H1 (cell line): Measurements from ENCODE around the gene NAA25. TPM values are rescaled to one million over a fixed set of nuclear protein-coding genes. Genes with fewer than 3 reads are reported as not detected.

Experiments
- CTCF ChIA-PET: fragments of 300-600 bp; sonication (Branson Sonifier 250); formaldehyde crosslinking; loops from one replicate; lab custom pipeline; 2021; ENCODE audit not compliant: partially characterized antibody; lab: Charles Lee
- POLR2A ChIA-PET: fragments of 300-600 bp; sonication (Branson Sonifier 250); formaldehyde crosslinking; loops from one replicate; lab custom pipeline; 2021; ENCODE audit warnings: inconsistent platforms; ENCODE audit not compliant: partially characterized antibody; lab: Charles Lee
- DNase-seq, 2 experiments: peaks; one replicate each; pipeline versions ENCODE4 v3.0.0 to v3.0.0-alpha.2; 2010 to 2022; ENCODE audit warnings: low spot score in 2 of 2, low read depth in 1 of 2, mixed read lengths in 1 of 2
- FAIRE-seq: peaks from 2 replicates; lab custom pipeline; 2011; peaks lifted over from hg19 to GRCh38; lab: Jason Lieb, UNC
- H2AFZ ChIP-seq: 2 replicates; pipeline ENCODE4 v1.8.1; 2012; ENCODE audit warnings: low read length, inconsistent platforms
- H2AK5ac ChIP-seq: 2 replicates; pipeline ENCODE4 v1.6.1; 2013; ENCODE audit warnings: low read depth, low read length
- H2BK120ac ChIP-seq: replicated peaks from 2 replicates; pipeline ENCODE3; 2013; ENCODE audit warnings: low read depth, low read length, inconsistent platforms
- H2BK12ac ChIP-seq: 2 replicates; pipeline ENCODE4 v1.6.1; 2013; ENCODE audit warnings: low read depth, low read length
- H2BK15ac ChIP-seq: 2 replicates; pipeline ENCODE4 v1.6.1; 2013; ENCODE audit warnings: low read length
- H2BK20ac ChIP-seq: 2 replicates; pipeline ENCODE4 v1.6.1; 2013; ENCODE audit warnings: low read length
- H2BK5ac ChIP-seq: 2 replicates; pipeline ENCODE4 v1.6.1; 2013; ENCODE audit warnings: low read depth, low read length
- H3K14ac ChIP-seq: 2 replicates; pipeline ENCODE4 v1.6.1; 2013; ENCODE audit warnings: inconsistent platforms; ENCODE audit not compliant: insufficient read length
- H3K18ac ChIP-seq: 2 replicates; pipeline ENCODE4 v1.6.1; 2013; ENCODE audit warnings: low read length; ENCODE audit errors: extremely low read depth
- H3K23ac ChIP-seq: 2 replicates; pipeline ENCODE4 v1.6.1; 2013; ENCODE audit warnings: inconsistent platforms; ENCODE audit not compliant: insufficient read length
- H3K23me2 ChIP-seq: 2 replicates; pipeline ENCODE4 v1.6.1; 2013; ENCODE audit warnings: low read depth, low read length
- H3K27ac ChIP-seq: 2 replicates; pipeline ENCODE4 v1.6.1; 2011; ENCODE audit warnings: low read depth, low read length, inconsistent platforms
- H3K27me3 ChIP-seq, 4 experiments: replicated peaks in 1 of 4; 1 replicate in 1 of 4; 2 replicates in 3 of 4; pipeline versions ENCODE4 v1.6.1 to v1.8.1; 2011 to 2013; ENCODE audit warnings: low read length in 3 of 4, mild to moderate bottlenecking in 3 of 4, inconsistent platforms in 2 of 4, mixed read lengths in 2 of 4, moderate library complexity in 1 of 4; ENCODE audit not compliant: control insufficient read depth in 3 of 4, insufficient read depth in 3 of 4; ENCODE audit errors: extremely low read depth in 1 of 4
- H3K36me3 ChIP-seq, 4 experiments: 2 replicates each; pipeline versions ENCODE4 v1.6.1 to v1.8.1; 2011 to 2013; ENCODE audit warnings: mild to moderate bottlenecking in 4 of 4, low read length in 3 of 4, moderate library complexity in 2 of 4, control low read depth in 1 of 4, inconsistent platforms in 1 of 4; ENCODE audit not compliant: insufficient read depth in 4 of 4, control insufficient read depth in 2 of 4
- H3K4ac ChIP-seq: replicated peaks from 2 replicates; pipeline ENCODE3; 2013; ENCODE audit warnings: low read length, low read depth, mixed read lengths, inconsistent platforms; ENCODE audit not compliant: insufficient read length
- H3K4me1 ChIP-seq, 4 experiments: replicated peaks in 1 of 4; 1 replicate in 1 of 4; 2 replicates in 3 of 4; pipeline versions ENCODE4 v1.6.1 to v1.8.1; 2011 to 2013; ENCODE audit warnings: low read length in 3 of 4, inconsistent platforms in 2 of 4, mixed read lengths in 1 of 4; ENCODE audit not compliant: insufficient read depth in 4 of 4, control insufficient read depth in 3 of 4
- H3K4me2 ChIP-seq, 2 experiments: 2 replicates each; pipeline versions ENCODE4 v1.6.1 to v1.8.1; 2011 to 2013; ENCODE audit warnings: low read depth in 2 of 2, low read length in 2 of 2, control low read depth in 1 of 2, inconsistent platforms in 1 of 2, mild to moderate bottlenecking in 1 of 2; ENCODE audit not compliant: insufficient read depth in 1 of 2
- H3K4me3 ChIP-seq, 4 experiments: fragments of 200-600, 300-600 bp in 1 of 4; sonication (generic), shearing (Covaris generic), sonication (Bioruptor Twin) in 1 of 4; 2 replicates each; pipeline versions ENCODE4 v1.5.1 to v1.8.1; 2011 to 2016; ENCODE audit warnings: low read length in 4 of 4, low read depth in 3 of 4, control low read depth in 2 of 4, inconsistent platforms in 2 of 4, mild to moderate bottlenecking in 2 of 4, mixed read lengths in 1 of 4, moderate library complexity in 1 of 4; ENCODE audit not compliant: insufficient read depth in 2 of 4; ENCODE audit errors: extremely low read depth in 1 of 4
- H3K56ac ChIP-seq: replicated peaks from 2 replicates; pipeline ENCODE3; 2013; ENCODE audit warnings: low read depth, mild to moderate bottlenecking, mixed read lengths, low read length, inconsistent platforms; ENCODE audit not compliant: insufficient read length
- H3K79me1 ChIP-seq: 2 replicates; pipeline ENCODE4 v1.6.1; 2013; ENCODE audit warnings: low read depth, low read length, control low read depth
- H3K79me2 ChIP-seq, 2 experiments: 2 replicates each; pipeline versions ENCODE4 v1.6.1 to v1.8.1; 2012 to 2013; ENCODE audit warnings: low read length in 2 of 2, mild to moderate bottlenecking in 2 of 2, inconsistent platforms in 1 of 2; ENCODE audit not compliant: insufficient read depth in 2 of 2, control insufficient read depth in 1 of 2
- H3K9ac ChIP-seq, 4 experiments: replicated peaks in 1 of 4; 1 replicate in 1 of 4; 2 replicates in 3 of 4; pipeline versions ENCODE4 v1.6.1 to v1.8.1; 2011 to 2013; ENCODE audit warnings: low read depth in 3 of 4, low read length in 3 of 4, control low read depth in 2 of 4, mild to moderate bottlenecking in 2 of 4, moderate library complexity in 2 of 4, inconsistent platforms in 1 of 4; ENCODE audit errors: extremely low read depth in 1 of 4
- H3K9me3 ChIP-seq, 2 experiments: 2 replicates each; pipeline versions ENCODE4 v1.6.1 to v1.8.1; 2012 to 2013; ENCODE audit warnings: mild to moderate bottlenecking in 2 of 2, moderate library complexity in 2 of 2, control low read depth in 1 of 2, inconsistent platforms in 1 of 2, low read depth in 1 of 2, low read length in 1 of 2, mixed read lengths in 1 of 2; ENCODE audit not compliant: insufficient read depth in 2 of 2
- H4K20me1 ChIP-seq, 2 experiments: replicated peaks in 1 of 2; 2 replicates each; pipeline versions ENCODE3 to v1.8.1; 2011 to 2013; ENCODE audit warnings: inconsistent platforms in 2 of 2, low read length in 2 of 2, mild to moderate bottlenecking in 1 of 2; ENCODE audit not compliant: insufficient read depth in 2 of 2, control insufficient read depth in 1 of 2
- H4K5ac ChIP-seq: 2 replicates; pipeline ENCODE4 v1.6.1; 2013; ENCODE audit warnings: low read length, low read depth, mixed read lengths, inconsistent platforms; ENCODE audit not compliant: insufficient read length
- H4K8ac ChIP-seq: 2 replicates; pipeline ENCODE4 v1.8.0; 2013; ENCODE audit warnings: mild to moderate bottlenecking, moderate library complexity, low read length, inconsistent platforms; ENCODE audit not compliant: insufficient read depth; ENCODE audit errors: extremely low read depth
- H4K91ac ChIP-seq: replicated peaks from 2 replicates; pipeline ENCODE3; 2013; ENCODE audit warnings: low read length, mixed read lengths, inconsistent platforms; ENCODE audit not compliant: insufficient read length
- CBX5 ChIP-seq: fragments of 300-800, 300-1000 bp; sonication (generic); IDR thresholded peaks from 2 replicates; pipeline ENCODE4 v1.7.1; 2016; ENCODE audit warnings: antibody characterized with exemption, low read length, low read depth
- CTBP2 ChIP-seq: IDR thresholded peaks from 2 replicates; pipeline ENCODE4 v1.7.0; 2011; ENCODE audit warnings: borderline replicate concordance, mild to moderate bottlenecking, moderate library complexity, mixed read lengths, low read length; ENCODE audit not compliant: insufficient read depth, insufficient read length
- E2F6 ChIP-seq: IDR thresholded peaks from 2 replicates; pipeline ENCODE4 v1.6.1; 2012; ENCODE audit warnings: inconsistent platforms
- FOSL1 ChIP-seq: IDR thresholded peaks from 2 replicates; pipeline ENCODE4 v1.6.1; 2011; ENCODE audit warnings: mild to moderate bottlenecking, low read depth, low read length, moderate library complexity; ENCODE audit not compliant: insufficient read depth
- SIX5 ChIP-seq: IDR thresholded peaks from 2 replicates; pipeline ENCODE4 v1.6.1; 2011; ENCODE audit warnings: mild to moderate bottlenecking, low read depth, low read length
- TAF1 ChIP-seq: IDR thresholded peaks from 2 replicates; pipeline ENCODE4 v1.6.1; 2011; ENCODE audit warnings: mild to moderate bottlenecking, low read depth, low read length
- TEAD4 ChIP-seq: IDR thresholded peaks from 2 replicates; pipeline ENCODE4 v1.6.1; 2012; ENCODE audit warnings: low read depth, low read length, inconsistent platforms, mixed read lengths
- WGBS, 2 experiments: shearing (Covaris generic) in 1 of 2; methylation state at CpG; one replicate each; pipeline versions ENCODE4 v1.1.6 to v1.1.7; 2013 to 2015; ENCODE audit warnings: low lambda C conversion rate in 2 of 2, mixed read lengths in 2 of 2, inconsistent platforms in 1 of 2, low coverage in 1 of 2, missing lambda C conversion rate in 1 of 2; ENCODE audit not compliant: insufficient replicate concordance in 2 of 2, insufficient coverage in 1 of 2, insufficient read length in 1 of 2; ENCODE audit errors: extremely low coverage in 1 of 2, missing lambda C conversion rate in 1 of 2; 5-methylcytosine and 5-hydroxymethylcytosine counted together
- polyA plus RNA-seq, 7 experiments: library from polyadenylated mRNA; depleted of rRNA in 3 of 7; stranded (reverse) in 5 of 7; unstranded in 2 of 7; fragments of >200 nt in 5 of 7; fragments of 200-250 nt in 2 of 7; gene quantifications; 1 replicate in 5 of 7; 2 replicates in 1 of 7; 4 replicates in 1 of 7; pipeline versions ENCODE4 v1.2.1 to v1.2.3, GENCODE V29; 2011 to 2013; ENCODE audit warnings: missing spikeins in 2 of 7, mixed read lengths in 2 of 7
- total RNA-seq: library from RNA; stranded (reverse); fragmentation: NEBNext Ultra II Directional; extraction: Animal tissue kit (Norgen Biotek cat#: 25700); gene quantifications from 2 replicates; pipeline ENCODE4 v1.2.1, GENCODE V29; 2021

Gene NAA25
- total and polyA plus RNA-seq, 2 of the 8 experiments (the other 6 are each of a cell fraction or from before 2014, with no cell fraction given) = 10.8 to 60.3 TPM

GRCh38 chr12:111995782-111996480, 112.7 kb downstream of the NAA25 start:
- CTCF ChIA-PET = no interaction called here
- H3K23ac ChIP-seq = no peak overlapping the region
- no peak overlapping the region for H3K4ac ChIP-seq
- no peak overlapping the region for H2BK120ac ChIP-seq
- no peaks in the 10 kb centered on the region for H3K79me2 ChIP-seq
- no peak overlapping the region for H4K5ac ChIP-seq
- H3K79me1 ChIP-seq = no peaks in the 10 kb centered on the region
- FAIRE-seq (no peak), DNase-seq (no peak)
- no peak overlapping the region for H4K8ac ChIP-seq
- no peaks in the 10 kb centered on the region for H3K36me3 ChIP-seq
- H2AK5ac ChIP-seq = no peak overlapping the region
- H3K4me3 ChIP-seq = no peak overlapping the region
- H3K27me3 ChIP-seq = no peaks in the 10 kb centered on the region
- H3K27ac ChIP-seq = no peak overlapping the region
- no peak overlapping the region for H3K56ac ChIP-seq
- no peaks in the 10 kb centered on the region for H4K20me1 ChIP-seq
- H4K91ac ChIP-seq = no peak overlapping the region
- no peaks in the 10 kb centered on the region for H3K4me1 ChIP-seq
- no peak overlapping the region for H2BK5ac ChIP-seq
- H3K14ac ChIP-seq = no peak overlapping the region
- H3K9me3 ChIP-seq = no peaks in the 10 kb centered on the region
- H2BK15ac ChIP-seq = no peak overlapping the region
- 95% methylated on average over 1 of the region's 1 CpG; no CpG with 5 or more reads in 1 of the 2 experiments for WGBS, 2 experiments
- no peak overlapping the region for H2BK12ac ChIP-seq
- POLR2A ChIA-PET = interaction anchor here (0.7 to 4.7 kb wide), 4 partner anchors 17 to 156 kb away, joined by 3 to 32 read pairs (median 12); partner anchors contain the start of genes ERP29 and TMEM116
- no peaks in the 10 kb centered on the region for H3K23me2 ChIP-seq
- no peak overlapping the region for H2AFZ ChIP-seq
- H2BK20ac ChIP-seq = no peak overlapping the region
- no peak overlapping the region for H3K18ac ChIP-seq
- TF ChIP-seq CTBP2 (no peak), TEAD4 (no peak), E2F6 (no peak), SIX5 (no peak), TAF1 (no peak), FOSL1 (no peak), CBX5 (no peak)
- TF ChIP-seq, all 59 proteins: peak for 0
- H3K4me2 ChIP-seq = no peak overlapping the region
- H3K9ac ChIP-seq = no peak overlapping the region
